GM23338 (cell line): ENCODE data around the gene HMGXB3. TPM values are rescaled to one million over a fixed set of nuclear protein-coding genes. Genes with fewer than 3 reads are reported as not detected.

ENCODE experiments used
- ATAC-seq: fragments of 200-7000 bp; cut with Tn5 transposase; 3 replicates; pipeline ENCODE4 v1.9.1; 2020
- DNase-seq: peaks from one replicate; pipeline ENCODE4 v3.0.0-alpha.2; 2015; ENCODE audit warnings: low spot score
- H2AFZ ChIP-seq: fragments of 200-600 bp; sonication (generic); 2 replicates; pipeline ENCODE4 v1.8.0; 2016; ENCODE audit warnings: antibody characterized with exemption, mild to moderate bottlenecking, moderate library complexity
- H3F3A ChIP-seq: fragments of 200-600 bp; sonication (generic); replicated peaks from 2 replicates; pipeline ENCODE4 v1.8.0; 2017; ENCODE audit warnings: antibody characterized with exemption, mixed run types, low read depth
- H3K27ac ChIP-seq: fragments of 200-600 bp; sonication (generic); 2 replicates; pipeline ENCODE4 v1.6.1; 2016; ENCODE audit warnings: low read depth
- H3K27me3 ChIP-seq: fragments of 200-600 bp; sonication (generic); 2 replicates; pipeline ENCODE4 v1.8.0; 2016; ENCODE audit warnings: mild to moderate bottlenecking, mixed run types, moderate library complexity; ENCODE audit not compliant: insufficient read depth
- H3K36me3 ChIP-seq: fragments of 200-600 bp; sonication (generic); 2 replicates; pipeline ENCODE4 v1.8.0; 2016; ENCODE audit warnings: mild to moderate bottlenecking; ENCODE audit not compliant: insufficient read depth
- H3K4me1 ChIP-seq: fragments of 200-600 bp; sonication (generic); 2 replicates; pipeline ENCODE4 v1.8.0; 2016; ENCODE audit warnings: mild to moderate bottlenecking, moderate library complexity; ENCODE audit not compliant: insufficient read depth
- H3K4me2 ChIP-seq: fragments of 200-600 bp; sonication (generic); 2 replicates; pipeline ENCODE4 v1.7.1; 2017; ENCODE audit warnings: mixed run types
- H3K4me3 ChIP-seq: fragments of 200-600 bp; sonication (generic); 2 replicates; pipeline ENCODE4 v1.6.1; 2016; ENCODE audit warnings: mixed run types
- H3K79me2 ChIP-seq: fragments of 200-600 bp; sonication (generic); replicated peaks from 2 replicates; pipeline ENCODE4 v1.8.0; 2017; ENCODE audit warnings: mild to moderate bottlenecking; ENCODE audit not compliant: insufficient read depth
- H3K9me2 ChIP-seq: fragments of 200-600 bp; sonication (generic); 2 replicates; pipeline ENCODE4 v1.8.0; 2017; ENCODE audit not compliant: insufficient read depth
- H4K20me1 ChIP-seq: fragments of 200-600 bp; sonication (generic); replicated peaks from 2 replicates; pipeline ENCODE4 v1.8.0; 2017; ENCODE audit warnings: mild to moderate bottlenecking; ENCODE audit not compliant: insufficient read depth
- H3K27ac Mint-ChIP-seq: 2 replicates; pipeline ENCODE4 v1.8.0; 2020; ENCODE audit warnings: inconsistent platforms, mild to moderate bottlenecking, moderate library complexity, mixed read lengths
- H3K27me3 Mint-ChIP-seq: 3 replicates; pipeline ENCODE4 v1.8.0; 2022; ENCODE audit warnings: low read depth, mild to moderate bottlenecking, moderate library complexity, mixed read lengths, inconsistent platforms; ENCODE audit not compliant: insufficient read depth, poor library complexity
- H3K36me3 Mint-ChIP-seq: 3 replicates; pipeline ENCODE4 v1.8.0; 2021; ENCODE audit warnings: low read depth, mild to moderate bottlenecking, inconsistent platforms, moderate library complexity, mixed read lengths
- H3K4me1 Mint-ChIP-seq: 3 replicates; pipeline ENCODE4 v1.8.0; 2020; ENCODE audit warnings: mild to moderate bottlenecking, inconsistent platforms, mixed read lengths
- H3K4me3 Mint-ChIP-seq: 3 replicates; pipeline ENCODE4 v1.8.0; 2021; ENCODE audit warnings: moderate library complexity, mild to moderate bottlenecking, inconsistent platforms, mixed read lengths
- H3K9me3 Mint-ChIP-seq: 3 replicates; pipeline ENCODE4 v1.8.0; 2020; ENCODE audit warnings: moderate library complexity, mild to moderate bottlenecking, inconsistent platforms, mixed read lengths
- CREB1 ChIP-seq: fragments of 250-450 bp; sonication (Bioruptor Pico); IDR thresholded peaks from 2 replicates; pipeline ENCODE4 v1.5.0; 2020; ENCODE audit warnings: low read depth, mild to moderate bottlenecking, moderate library complexity
- ETS1 ChIP-seq: IDR thresholded peaks from 2 replicates; pipeline ENCODE4 v1.6.1; 2016; ENCODE audit warnings: antibody characterized with exemption
- EZH2 ChIP-seq: fragments of 200-600 bp; sonication (generic); IDR thresholded peaks from one replicate; pipeline ENCODE4 v1.8.0; 2017; ENCODE audit warnings: antibody characterized with exemption, mild to moderate bottlenecking, low read depth; ENCODE audit not compliant: unreplicated experiment
- EZH2phosphoT487 ChIP-seq: fragments of 200-600 bp; sonication (generic); IDR thresholded peaks from one replicate; pipeline ENCODE4 v1.8.1; 2018; ENCODE audit warnings: antibody characterized with exemption; ENCODE audit not compliant: unreplicated experiment
- JUNB ChIP-seq: IDR thresholded peaks from one replicate; pipeline ENCODE4 v1.6.1; 2016; ENCODE audit warnings: antibody characterized with exemption; ENCODE audit not compliant: unreplicated experiment
- NANOG ChIP-seq: IDR thresholded peaks from 2 replicates; pipeline ENCODE4 v1.6.1; 2016; ENCODE audit warnings: antibody characterized with exemption, borderline replicate concordance
- POLR2AphosphoS5 ChIP-seq: IDR thresholded peaks from 2 replicates; pipeline ENCODE4 v1.6.1; 2016; ENCODE audit warnings: antibody characterized with exemption, low read depth
- STAT1 ChIP-seq: IDR thresholded peaks from one replicate; pipeline ENCODE4 v1.6.1; 2016; ENCODE audit warnings: antibody characterized with exemption; ENCODE audit not compliant: unreplicated experiment
- ZNF114 ChIP-seq: fragments of 250-450 bp; sonication (Bioruptor Pico); IDR thresholded peaks from 2 replicates; pipeline ENCODE4 v1.5.0; 2020; ENCODE audit warnings: mild to moderate bottlenecking, moderate library complexity
- ZNF331 ChIP-seq: fragments of 250-450 bp; sonication (Bioruptor Pico); IDR thresholded peaks from 2 replicates; pipeline ENCODE4 v1.5.0; 2020; ENCODE audit warnings: low read depth, mild to moderate bottlenecking, moderate library complexity
- ZNF462 ChIP-seq: fragments of 250-450 bp; sonication (Bioruptor Pico); IDR thresholded peaks from 2 replicates; pipeline ENCODE4 v1.5.0; 2020; ENCODE audit warnings: mild to moderate bottlenecking, moderate library complexity
- polyA plus RNA-seq: library from polyadenylated mRNA; unstranded; fragments of >200 nt; fragmentation: Nextera tagmentation; extraction: Ambion mirVana; gene quantifications from 2 replicates; pipeline ENCODE4 v1.2.1, GENCODE V29; 2016
- total RNA-seq: library from RNA; depleted of rRNA; stranded (reverse); fragments of >200 nt; shearing (Covaris generic); gene quantifications from 2 replicates; pipeline ENCODE4 v1.2.3, GENCODE V29; 2014
- TF ChIP-seq, protein P1 (sequence below): IDR thresholded peaks from one replicate; pipeline ENCODE4 v1.6.1; 2018; ENCODE audit warnings: antibody characterized with exemption; ENCODE audit not compliant: unreplicated experiment
- TF ChIP-seq, protein P2 (sequence below), 2 experiments: fragments of 200-600 bp in 1 of 2; sonication (generic) in 1 of 2; conservative IDR thresholded peaks; 2 replicates each; pipeline versions ENCODE4 v1.5.1 to v1.6.1; 2016 to 2017; ENCODE audit warnings: antibody characterized with exemption in 2 of 2, low read depth in 2 of 2, mild to moderate bottlenecking in 2 of 2, moderate library complexity in 1 of 2

HMGXB3 gene
- total and polyA plus RNA-seq, 2 experiments from 2014 or later, result 9.4 to 37.9 TPM

GRCh38 chr5:150013931-150014330 lies 13.4 kb downstream of the HMGXB3 start:
- Mint-ChIP-seq H3K27me3 (no peaks in the 10 kb centered on the region), H3K36me3 (peaks cover 85% of the 10 kb centered on the region), H3K4me1 (no peaks in the 10 kb centered on the region), H3K27ac (no peak overlapping the region), H3K4me3 (no peak overlapping the region), H3K9me3 (peaks cover 10% of the 10 kb centered on the region; the same call in 1 of the 3 replicates)
- Histone ChIP-seq H3K79me2 (peaks cover 7% of the 10 kb centered on the region; the same call in 1 of the 2 replicates), H3K4me2 (no peak overlapping the region), H4K20me1 (peaks cover 12% of the 10 kb centered on the region; the same call in 1 of the 2 replicates), H2AFZ (no peak overlapping the region), H3F3A (no peaks in the 10 kb centered on the region), H3K4me1 (no peaks in the 10 kb centered on the region), H3K9me2 (no peaks in the 10 kb centered on the region), H3K36me3 (peaks cover 54% of the 10 kb centered on the region), H3K27me3 (no peaks in the 10 kb centered on the region), H3K4me3 (no peak overlapping the region), H3K27ac (no peak overlapping the region)
- ATAC-seq (no peak), DNase-seq (no peak)
- TF ChIP-seq CREB1 (CRISPR knock-in tag) (no peak), POLR2AphosphoS5 (no peak), ZNF462 (CRISPR knock-in tag) (no peak), JUNB (no peak), EZH2phosphoT487 (no peak), ZNF331 (CRISPR knock-in tag) (no peak), NANOG (no peak), ZNF114 (CRISPR knock-in tag) (no peak), EZH2 (no peak), STAT1 (no peak), ETS1 (no peak)
- TF ChIP-seq, protein P1, sequence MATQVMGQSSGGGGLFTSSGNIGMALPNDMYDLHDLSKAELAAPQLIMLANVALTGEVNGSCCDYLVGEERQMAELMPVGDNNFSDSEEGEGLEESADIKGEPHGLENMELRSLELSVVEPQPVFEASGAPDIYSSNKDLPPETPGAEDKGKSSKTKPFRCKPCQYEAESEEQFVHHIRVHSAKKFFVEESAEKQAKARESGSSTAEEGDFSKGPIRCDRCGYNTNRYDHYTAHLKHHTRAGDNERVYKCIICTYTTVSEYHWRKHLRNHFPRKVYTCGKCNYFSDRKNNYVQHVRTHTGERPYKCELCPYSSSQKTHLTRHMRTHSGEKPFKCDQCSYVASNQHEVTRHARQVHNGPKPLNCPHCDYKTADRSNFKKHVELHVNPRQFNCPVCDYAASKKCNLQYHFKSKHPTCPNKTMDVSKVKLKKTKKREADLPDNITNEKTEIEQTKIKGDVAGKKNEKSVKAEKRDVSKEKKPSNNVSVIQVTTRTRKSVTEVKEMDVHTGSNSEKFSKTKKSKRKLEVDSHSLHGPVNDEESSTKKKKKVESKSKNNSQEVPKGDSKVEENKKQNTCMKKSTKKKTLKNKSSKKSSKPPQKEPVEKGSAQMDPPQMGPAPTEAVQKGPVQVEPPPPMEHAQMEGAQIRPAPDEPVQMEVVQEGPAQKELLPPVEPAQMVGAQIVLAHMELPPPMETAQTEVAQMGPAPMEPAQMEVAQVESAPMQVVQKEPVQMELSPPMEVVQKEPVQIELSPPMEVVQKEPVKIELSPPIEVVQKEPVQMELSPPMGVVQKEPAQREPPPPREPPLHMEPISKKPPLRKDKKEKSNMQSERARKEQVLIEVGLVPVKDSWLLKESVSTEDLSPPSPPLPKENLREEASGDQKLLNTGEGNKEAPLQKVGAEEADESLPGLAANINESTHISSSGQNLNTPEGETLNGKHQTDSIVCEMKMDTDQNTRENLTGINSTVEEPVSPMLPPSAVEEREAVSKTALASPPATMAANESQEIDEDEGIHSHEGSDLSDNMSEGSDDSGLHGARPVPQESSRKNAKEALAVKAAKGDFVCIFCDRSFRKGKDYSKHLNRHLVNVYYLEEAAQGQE, result no peak
- TF ChIP-seq, protein P2, sequence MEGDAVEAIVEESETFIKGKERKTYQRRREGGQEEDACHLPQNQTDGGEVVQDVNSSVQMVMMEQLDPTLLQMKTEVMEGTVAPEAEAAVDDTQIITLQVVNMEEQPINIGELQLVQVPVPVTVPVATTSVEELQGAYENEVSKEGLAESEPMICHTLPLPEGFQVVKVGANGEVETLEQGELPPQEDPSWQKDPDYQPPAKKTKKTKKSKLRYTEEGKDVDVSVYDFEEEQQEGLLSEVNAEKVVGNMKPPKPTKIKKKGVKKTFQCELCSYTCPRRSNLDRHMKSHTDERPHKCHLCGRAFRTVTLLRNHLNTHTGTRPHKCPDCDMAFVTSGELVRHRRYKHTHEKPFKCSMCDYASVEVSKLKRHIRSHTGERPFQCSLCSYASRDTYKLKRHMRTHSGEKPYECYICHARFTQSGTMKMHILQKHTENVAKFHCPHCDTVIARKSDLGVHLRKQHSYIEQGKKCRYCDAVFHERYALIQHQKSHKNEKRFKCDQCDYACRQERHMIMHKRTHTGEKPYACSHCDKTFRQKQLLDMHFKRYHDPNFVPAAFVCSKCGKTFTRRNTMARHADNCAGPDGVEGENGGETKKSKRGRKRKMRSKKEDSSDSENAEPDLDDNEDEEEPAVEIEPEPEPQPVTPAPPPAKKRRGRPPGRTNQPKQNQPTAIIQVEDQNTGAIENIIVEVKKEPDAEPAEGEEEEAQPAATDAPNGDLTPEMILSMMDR (conservative IDR thresholded peaks at IDR 0.05; ENCODE audit: low read depth in 2 of 2), result no peak
